ENCODE data around the gene GLDN. TPM values are rescaled to one million over a fixed set of nuclear protein-coding genes. Genes with fewer than 3 reads are reported as not detected.

The GLDN gene
- total and polyA plus RNA-seq, 11 donors: 1.1 to 15.3 (median 10.3) TPM

DNA sequence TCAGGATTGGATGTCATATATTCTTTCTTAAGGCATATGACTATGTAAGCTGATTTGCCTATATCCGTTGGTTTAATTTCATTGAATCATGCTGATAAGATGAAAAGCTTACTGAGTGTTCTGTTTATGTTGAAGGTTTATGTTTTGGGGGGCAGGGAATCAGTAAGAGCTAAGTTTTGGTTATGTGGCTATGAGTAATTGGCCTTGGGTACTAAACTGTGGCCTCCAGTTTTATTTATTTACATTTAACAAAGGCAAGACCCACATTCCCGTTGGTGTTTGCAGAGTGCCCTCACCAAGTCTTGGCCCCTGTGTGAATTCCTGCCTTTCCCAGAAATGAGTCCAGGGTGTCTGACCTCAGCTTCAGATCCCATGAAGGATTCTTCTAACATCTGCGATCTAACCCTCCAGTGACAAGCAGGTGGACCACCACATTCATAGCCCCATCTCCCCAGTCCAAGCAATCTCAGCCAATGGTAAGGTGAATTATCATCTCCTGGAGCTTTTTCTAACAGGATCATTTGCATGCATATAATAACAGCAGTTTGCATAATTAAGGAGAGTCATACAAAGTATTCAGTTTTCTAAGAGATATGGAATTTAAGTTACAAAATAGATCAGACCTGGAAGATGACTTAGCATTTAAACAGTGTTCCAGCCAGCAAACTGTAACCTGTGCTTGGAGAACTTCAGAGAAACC lies 27.4 kb downstream of the GLDN start:
- Histone ChIP-seq H3K4me1 (peaks cover 0 to 25% (median 0%) of the 10 kb centered on the region in 12 donors), H3K9me3 (no peaks in the 10 kb centered on the region), H3K36me3 (no peaks in the 10 kb centered on the region), H3K4me3 (no peak overlapping the region), H3K27me3 (no peaks in the 10 kb centered on the region), H3K27ac (peak overlapping the region in 1 of 12 donors; percentile 37)
- no peak for ATAC-seq
- intact Hi-C loops (cut with DNase I): no loop called here
- no peak for TF ChIP-seq POLR2A (IDR thresholded peaks at IDR 0.05)
- TF ChIP-seq, protein P1, sequence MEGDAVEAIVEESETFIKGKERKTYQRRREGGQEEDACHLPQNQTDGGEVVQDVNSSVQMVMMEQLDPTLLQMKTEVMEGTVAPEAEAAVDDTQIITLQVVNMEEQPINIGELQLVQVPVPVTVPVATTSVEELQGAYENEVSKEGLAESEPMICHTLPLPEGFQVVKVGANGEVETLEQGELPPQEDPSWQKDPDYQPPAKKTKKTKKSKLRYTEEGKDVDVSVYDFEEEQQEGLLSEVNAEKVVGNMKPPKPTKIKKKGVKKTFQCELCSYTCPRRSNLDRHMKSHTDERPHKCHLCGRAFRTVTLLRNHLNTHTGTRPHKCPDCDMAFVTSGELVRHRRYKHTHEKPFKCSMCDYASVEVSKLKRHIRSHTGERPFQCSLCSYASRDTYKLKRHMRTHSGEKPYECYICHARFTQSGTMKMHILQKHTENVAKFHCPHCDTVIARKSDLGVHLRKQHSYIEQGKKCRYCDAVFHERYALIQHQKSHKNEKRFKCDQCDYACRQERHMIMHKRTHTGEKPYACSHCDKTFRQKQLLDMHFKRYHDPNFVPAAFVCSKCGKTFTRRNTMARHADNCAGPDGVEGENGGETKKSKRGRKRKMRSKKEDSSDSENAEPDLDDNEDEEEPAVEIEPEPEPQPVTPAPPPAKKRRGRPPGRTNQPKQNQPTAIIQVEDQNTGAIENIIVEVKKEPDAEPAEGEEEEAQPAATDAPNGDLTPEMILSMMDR (IDR thresholded peaks at IDR 0.05): no peak
- WGBS, 4 donors: 72 to 88% (median 80%) methylated on average over 3 of the region's 3 CpGs
- DNase-seq: no peak

DNA sequence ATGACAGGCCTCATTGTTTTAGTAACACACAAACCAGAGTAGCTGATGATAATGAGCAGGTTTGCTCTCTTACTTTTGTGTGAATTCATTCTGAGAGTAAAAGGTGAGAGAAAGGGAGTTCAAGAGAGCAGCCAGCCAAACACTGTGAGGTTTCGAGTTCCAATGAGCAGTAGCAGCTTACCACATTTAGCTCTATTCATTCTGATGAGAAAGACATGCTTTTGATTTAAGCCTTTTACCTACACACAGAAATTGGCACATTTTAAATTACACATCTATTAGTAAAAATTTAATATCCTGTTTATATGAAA lies 28.0 kb downstream of the GLDN start:
- H3K4me3 ChIP-seq: no peak overlapping the region
- intact Hi-C loops (cut with DNase I): no loop called here
- no peaks in the 10 kb centered on the region for H3K9me3 ChIP-seq
- no peak for ATAC-seq
- DNase-seq: no peak
- 89 to 94% (median 89%) methylated on average over 1 of the region's 1 CpG for WGBS, 4 donors
- H3K27ac ChIP-seq: no peak overlapping the region
- H3K36me3 ChIP-seq: no peaks in the 10 kb centered on the region
- peaks cover 0 to 25% (median 0%) of the 10 kb centered on the region in 12 donors for H3K4me1 ChIP-seq
- TF ChIP-seq POLR2A (IDR thresholded peaks at IDR 0.05): no peak
- TF ChIP-seq, protein P1 (IDR thresholded peaks at IDR 0.05): no peak
- no peaks in the 10 kb centered on the region for H3K27me3 ChIP-seq

DNA sequence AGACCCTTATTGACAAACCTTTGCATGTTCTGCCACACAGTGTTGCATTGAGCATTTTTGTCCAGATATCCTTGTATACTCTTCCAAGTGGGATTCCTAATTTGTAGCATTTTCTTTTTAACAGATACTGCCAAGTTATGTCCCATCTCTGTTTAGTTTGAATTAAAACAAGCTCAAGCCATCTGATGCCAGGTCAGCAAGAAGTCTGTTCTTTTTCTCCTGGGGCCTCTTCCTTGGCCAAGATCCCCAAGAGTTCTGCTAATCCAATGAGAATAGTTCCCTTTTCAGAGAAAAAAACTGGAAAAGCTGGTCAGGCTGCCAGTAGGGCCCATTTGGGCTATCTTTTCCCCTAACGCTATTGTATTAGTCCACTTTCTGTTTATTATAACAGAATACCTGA lies 29.8 kb downstream of the GLDN start:
- Histone ChIP-seq H3K4me1 (peaks cover 0 to 25% (median 0%) of the 10 kb centered on the region in 12 donors), H3K27me3 (no peaks in the 10 kb centered on the region), H3K27ac (no peak overlapping the region), H3K9me3 (no peaks in the 10 kb centered on the region), H3K36me3 (no peaks in the 10 kb centered on the region), H3K4me3 (no peak overlapping the region)
- no peak for ATAC-seq
- 73 to 84% (median 75%) methylated on average over 1 of the region's 1 CpG for WGBS, 4 donors
- intact Hi-C loops (cut with DNase I): loop anchor here in 1 of 10 donors (5.0 kb wide), 1 partner anchor 49 kb away; no protein-coding TSS in a partner anchor
- TF ChIP-seq, protein P1 (IDR thresholded peaks at IDR 0.05): no peak
- TF ChIP-seq POLR2A (IDR thresholded peaks at IDR 0.05): no peak
- no peak for DNase-seq

DNA sequence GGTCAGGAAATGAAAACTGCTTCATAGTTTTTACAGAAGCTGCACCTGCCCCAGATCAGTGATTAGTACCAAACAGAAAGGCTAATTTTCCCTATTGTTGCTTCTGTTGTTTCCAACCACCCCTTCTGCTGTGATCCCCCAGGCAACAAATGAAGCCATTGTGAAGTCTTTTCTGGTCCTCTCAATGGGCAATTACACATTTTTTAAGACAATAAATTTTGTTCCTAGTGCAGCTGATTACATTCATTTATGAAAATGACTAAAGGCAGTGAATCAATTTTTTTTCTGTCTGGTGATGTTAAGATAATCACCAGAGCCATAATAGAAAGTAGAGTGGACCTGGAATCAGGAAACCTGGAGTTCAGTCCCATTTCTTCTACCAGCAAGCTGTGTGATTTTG lies 32.7 kb downstream of the GLDN start:
- H3K4me1 ChIP-seq: peaks cover 0 to 7% (median 0%) of the 10 kb centered on the region in 12 donors
- no peaks in the 10 kb centered on the region for H3K27me3 ChIP-seq
- ATAC-seq (no peak), DNase-seq (no peak)
- no peak for TF ChIP-seq POLR2A (IDR thresholded peaks at IDR 0.05)
- TF ChIP-seq, protein P1 (IDR thresholded peaks at IDR 0.05): no peak
- H3K9me3 ChIP-seq: no peaks in the 10 kb centered on the region
- no peaks in the 10 kb centered on the region for H3K36me3 ChIP-seq
- no peak overlapping the region for H3K4me3 ChIP-seq
- H3K27ac ChIP-seq: no peak overlapping the region
- intact Hi-C loops (cut with DNase I): loop anchor here in 1 of 10 donors (5.0 kb wide), 1 partner anchor 52 kb away; no protein-coding TSS in a partner anchor
